Nephron (organoid): ENCODE data around the gene SLC25A6.
"Not testable (repeated sequence)": the region's sequence is repeated elsewhere in the genome, so short reads cannot be mapped to it uniquely, and the experiment has no call there.

Experiments
- H3K27ac Mint-ChIP-seq, 3 experiments: 2 replicates each; pipeline ENCODE4 v1.8.0; 2020; ENCODE audit warnings: mixed read lengths in 3 of 3, mild to moderate bottlenecking in 2 of 3, moderate library complexity in 1 of 3
- H3K27me3 Mint-ChIP-seq: 2 replicates; pipeline ENCODE4 v1.8.0; 2021; ENCODE audit warnings: low read depth, mild to moderate bottlenecking, moderate library complexity, mixed read lengths
- H3K36me3 Mint-ChIP-seq: 2 replicates; pipeline ENCODE4 v1.8.0; 2020; ENCODE audit warnings: low read depth, mixed read lengths
- H3K4me1 Mint-ChIP-seq: 2 replicates; pipeline ENCODE4 v1.8.0; 2020; ENCODE audit warnings: mixed read lengths
- H3K4me3 Mint-ChIP-seq, 3 experiments: 2 replicates each; pipeline ENCODE4 v1.8.0; 2020; ENCODE audit warnings: mild to moderate bottlenecking in 3 of 3, mixed read lengths in 3 of 3, moderate library complexity in 2 of 3
- H3K9me3 Mint-ChIP-seq: 2 replicates; pipeline ENCODE4 v1.8.0; 2020; ENCODE audit warnings: mixed read lengths
- CTCF ChIP-seq, 3 experiments: fragments of 200-600 bp; sonication (generic); IDR thresholded peaks; one replicate each; pipeline ENCODE4 v1.5.0; 2021; ENCODE audit warnings: antibody characterized with exemption in 3 of 3; ENCODE audit not compliant: unreplicated experiment in 3 of 3

Gene SLC25A6

GRCh38 chrX:1407035-1407434 is 15.1 kb upstream of the SLC25A6 start:
- TF ChIP-seq CTCF (IDR thresholded peaks at IDR 0.05; ENCODE audit: unreplicated experiment in 3 of 3), result no peak
- no peak overlapping the region for H3K27ac Mint-ChIP-seq
- no peaks in the 10 kb centered on the region for H3K4me1 Mint-ChIP-seq
- H3K4me3 Mint-ChIP-seq, result no peak overlapping the region
- H3K9me3 Mint-ChIP-seq, result no peaks in the 10 kb centered on the region
- peaks cover 8% of the 10 kb centered on the region for H3K36me3 Mint-ChIP-seq
- H3K27me3 Mint-ChIP-seq, result no peaks in the 10 kb centered on the region

- not testable (repeated sequence) for H3K36me3 Mint-ChIP-seq, H3K4me3 Mint-ChIP-seq, H3K9me3 Mint-ChIP-seq, H3K4me1 Mint-ChIP-seq, H3K27ac Mint-ChIP-seq, H3K27me3 Mint-ChIP-seq
Observed at GRCh38 chrX:1405769-1406168, 13.9 kb upstream of the SLC25A6 start.

GRCh38 chrX:1403867-1404266 is 12.0 kb upstream of the SLC25A6 start:
- H3K4me3 Mint-ChIP-seq, H3K27me3 Mint-ChIP-seq, H3K27ac Mint-ChIP-seq, H3K36me3 Mint-ChIP-seq, H3K4me1 Mint-ChIP-seq, H3K9me3 Mint-ChIP-seq: not testable (repeated sequence)

GRCh38 chrX:1403228-1403627 is 11.3 kb upstream of the SLC25A6 start:
- Mint-ChIP-seq H3K36me3 (no peaks in the 10 kb centered on the region), H3K4me3 (no peak overlapping the region), H3K4me1 (no peaks in the 10 kb centered on the region), H3K27ac (no peak overlapping the region), H3K27me3 (no peaks in the 10 kb centered on the region), H3K9me3 (no peaks in the 10 kb centered on the region)
- TF ChIP-seq CTCF (IDR thresholded peaks at IDR 0.05; ENCODE audit: unreplicated experiment in 3 of 3), result no peak

GRCh38 chrX:1401611-1402430 is 9.9 kb upstream of the SLC25A6 start:
- no peaks in the 10 kb centered on the region for H3K9me3 Mint-ChIP-seq
- H3K4me1 Mint-ChIP-seq, result peaks cover 5% of the 10 kb centered on the region

GRCh38 chrX:1400742-1401471 is 9.0 kb upstream of the SLC25A6 start:
- Mint-ChIP-seq H3K4me1 (peaks cover 14% of the 10 kb centered on the region), H3K36me3 (peaks cover 11% of the 10 kb centered on the region), H3K4me3 (no peak overlapping the region), H3K9me3 (no peaks in the 10 kb centered on the region), H3K27me3 (no peaks in the 10 kb centered on the region), H3K27ac (no peak overlapping the region)
- TF ChIP-seq CTCF (IDR thresholded peaks at IDR 0.05; ENCODE audit: unreplicated experiment in 3 of 3), result no peak

More at GRCh38 chrX:1401611-1402430, 9.9 kb upstream of the SLC25A6 start:
- no peak for TF ChIP-seq CTCF (IDR thresholded peaks at IDR 0.05; ENCODE audit: unreplicated experiment in 3 of 3)
- H3K36me3 Mint-ChIP-seq, result peaks cover 2% of the 10 kb centered on the region
- no peaks in the 10 kb centered on the region for H3K27me3 Mint-ChIP-seq
- H3K27ac Mint-ChIP-seq, result no peak overlapping the region
- no peak overlapping the region for H3K4me3 Mint-ChIP-seq

GRCh38 chrX:1400049-1400448 is 8.1 kb upstream of the SLC25A6 start:
- Mint-ChIP-seq H3K27me3 (no peaks in the 10 kb centered on the region), H3K4me1 (peaks cover 22% of the 10 kb centered on the region), H3K36me3 (peaks cover 19% of the 10 kb centered on the region), H3K27ac (no peak overlapping the region), H3K9me3 (no peaks in the 10 kb centered on the region), H3K4me3 (no peak overlapping the region)
- TF ChIP-seq CTCF (IDR thresholded peaks at IDR 0.05; ENCODE audit: unreplicated experiment in 3 of 3), result no peak
